ENCODE data around the gene SPDYC.

- TF ChIP-seq REST (IDR thresholded peaks at IDR 0.05; ENCODE audit: insufficient read depth in 1 of 2, low read depth in 2 of 2, low read length in 2 of 2) (no peak), TAF1 (IDR thresholded peaks at IDR 0.05; ENCODE audit: borderline replicate concordance, insufficient read depth, low read length) (no peak), POLR2AphosphoS5 (IDR thresholded peaks at IDR 0.05; ENCODE audit: low read depth, low read length) (no peak), SIN3A (IDR thresholded peaks at IDR 0.05; ENCODE audit: borderline replicate concordance, insufficient read depth, low read length) (no peak)
These were observed 40.7 kb downstream of the SPDYC start for GRCh38 chr11:65210748-65211147.

Data from PFSK-1 (cell line).